Measurements from ENCODE around the gene SH2D3A.
"Not testable (repeated sequence)": the region's sequence is repeated elsewhere in the genome, so short reads cannot be mapped to it uniquely, and the experiment has no call there.

The SH2D3A gene

DNA sequence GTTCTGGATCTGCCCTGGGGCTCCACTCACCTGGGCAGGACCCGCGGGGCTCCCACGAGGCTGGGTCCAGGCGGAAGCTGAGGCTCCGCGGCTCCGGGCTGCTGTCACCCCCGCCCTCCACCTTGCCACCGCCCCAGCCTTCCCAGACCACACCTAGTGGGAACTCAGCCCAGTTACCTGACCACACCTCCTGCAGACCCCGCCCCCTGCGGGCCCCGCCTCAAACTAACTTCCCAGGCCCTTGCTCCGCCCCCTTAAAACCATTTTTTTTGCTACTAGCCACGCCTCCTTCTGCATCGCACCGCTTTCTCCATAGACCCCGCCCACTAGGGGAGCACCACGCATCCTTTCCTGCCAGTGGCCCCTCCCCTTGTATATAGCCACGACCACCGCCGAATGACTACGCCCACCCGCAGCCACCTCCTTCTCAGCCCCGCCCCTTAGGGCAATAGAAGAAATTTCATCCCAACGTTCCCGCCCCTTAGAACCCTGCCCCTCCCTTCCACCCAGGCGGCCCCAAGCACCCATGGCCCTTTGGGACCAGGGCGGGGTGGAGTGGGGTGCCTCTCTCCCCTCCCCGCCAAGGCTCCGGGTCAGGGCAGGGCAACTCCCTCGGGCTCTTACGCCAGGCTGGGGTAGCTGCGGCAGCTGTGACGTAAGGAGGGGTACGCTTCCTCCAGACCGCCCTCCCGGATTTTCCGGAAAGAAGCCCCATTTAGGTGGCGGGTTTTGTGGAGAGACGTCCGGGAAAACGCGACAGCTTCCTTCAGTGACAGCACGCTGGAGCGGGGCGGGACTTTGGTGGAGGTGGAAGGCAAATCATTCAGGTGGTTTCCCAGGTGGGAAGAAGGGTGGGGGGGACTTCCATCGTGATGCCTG is at the start of gene SH2D3A:
SH2D3A (minus strand) TSS at position 79 of the 879 bp plus-strand sequence. CDS start 3,687 bp downstream, outside the sequence.
- DNase-seq = peak; percentile 96

GRCh38 chr19:6813659-6814058 is 46.4 kb upstream of the SH2D3A start:
- DNase-seq = no peak

DNA sequence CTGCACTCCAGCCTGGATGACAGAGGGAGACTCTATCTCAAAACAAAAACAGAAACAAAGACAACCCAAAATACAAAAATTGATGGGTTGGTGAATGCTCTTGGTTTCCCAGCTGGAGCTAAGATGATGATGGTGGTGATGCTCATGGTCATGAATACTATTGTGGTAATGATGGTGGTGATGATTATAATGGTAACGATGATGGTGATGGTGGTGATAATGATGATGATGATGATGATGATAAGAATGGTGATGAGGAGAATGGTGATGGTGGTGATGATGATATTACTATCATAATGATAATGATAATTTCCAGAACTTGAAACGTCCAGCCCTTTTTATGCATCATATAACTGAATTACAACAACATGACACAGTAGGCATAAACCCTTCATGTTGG is 45.4 kb upstream of the SH2D3A start:
- no peak for DNase-seq

DNA sequence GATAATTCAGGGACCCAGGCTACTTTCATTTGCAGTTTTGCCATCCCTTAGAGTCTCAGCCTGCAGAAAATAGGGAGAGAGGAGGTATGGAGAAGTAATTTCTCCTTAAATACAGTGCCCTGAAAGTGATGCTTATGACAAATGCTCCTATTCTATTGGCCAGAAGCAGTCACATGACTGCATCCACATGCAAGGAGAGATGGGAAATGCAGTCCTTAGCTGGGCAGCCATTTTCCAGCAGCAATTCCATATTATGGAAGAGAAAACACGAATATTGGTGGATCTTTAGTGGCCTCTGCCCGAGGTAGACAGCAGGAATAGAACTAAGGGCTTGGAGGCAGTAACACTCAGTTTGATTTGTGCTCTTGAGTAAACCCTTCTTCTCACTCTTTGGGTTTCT is 44.7 kb upstream of the SH2D3A start:
- DNase-seq = no peak

DNA sequence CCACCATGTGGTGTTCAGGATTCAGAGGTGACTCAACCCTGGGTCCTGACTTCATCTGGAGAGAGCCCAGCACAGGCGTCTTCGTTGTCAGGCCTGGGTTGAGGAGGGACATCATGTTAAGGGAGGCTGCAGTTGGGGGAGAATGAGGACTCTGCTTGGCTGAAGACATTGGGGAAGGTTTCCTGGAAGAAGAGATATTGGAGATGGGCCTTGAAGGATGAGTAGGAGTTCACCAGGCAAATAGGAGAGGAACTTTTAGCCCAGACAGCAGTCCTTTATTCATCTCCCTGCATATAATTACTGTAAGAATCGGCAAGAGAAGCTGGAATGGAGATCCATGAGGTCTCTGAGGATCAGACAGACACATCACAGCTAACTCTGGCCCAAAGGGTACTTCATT is 44.1 kb upstream of the SH2D3A start:
- no peak for DNase-seq

DNA sequence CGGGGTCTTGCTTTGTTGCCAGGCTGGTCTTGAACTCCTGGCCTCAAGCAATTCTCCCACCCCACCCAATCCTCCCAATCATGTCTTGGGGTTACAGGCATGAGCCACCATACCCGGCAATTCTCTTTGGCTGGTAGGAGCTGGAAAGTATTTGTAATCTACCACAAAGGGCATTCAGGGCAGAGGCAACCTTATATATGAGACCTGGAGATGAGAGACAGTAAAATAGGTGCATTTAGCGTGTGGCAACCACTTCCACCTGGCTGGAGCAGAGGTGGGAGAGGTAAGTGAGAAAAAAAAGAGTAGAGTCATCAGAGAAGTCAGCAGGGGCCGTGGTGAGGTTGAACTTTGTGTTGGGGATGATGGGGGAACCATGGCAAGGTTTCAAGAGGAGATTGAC is 42.0 kb upstream of the SH2D3A start:
- DNase-seq = no peak

DNA sequence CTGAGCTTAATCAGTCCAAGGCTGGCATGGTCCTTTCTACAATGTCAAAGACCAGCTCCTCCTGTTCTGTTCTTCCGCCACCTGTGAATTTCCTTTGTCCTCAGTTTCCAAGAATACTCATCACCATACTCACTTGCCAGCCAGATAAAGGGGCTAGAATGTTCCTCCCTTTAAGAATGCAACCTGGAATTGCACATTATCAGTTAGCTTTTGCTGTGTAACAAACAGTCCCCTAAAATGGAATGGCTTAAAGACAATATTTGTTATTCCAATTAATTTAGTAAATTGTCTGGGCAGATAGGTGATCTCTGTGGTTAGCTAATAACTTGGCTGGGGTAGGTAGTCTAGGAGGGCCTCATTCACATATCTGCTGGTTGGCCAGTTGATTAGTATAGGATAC is 41.3 kb upstream of the SH2D3A start:
- DNase-seq = no peak

GRCh38 chr19:6807291-6807690 is 40.1 kb upstream of the SH2D3A start:
- no peak for DNase-seq

- no peak for DNase-seq
Measured at GRCh38 chr19:6806488-6806887, 39.3 kb upstream of the SH2D3A start.

GRCh38 chr19:6803036-6803404 is 35.8 kb upstream of the SH2D3A start:
- DNase-seq = no peak

DNA sequence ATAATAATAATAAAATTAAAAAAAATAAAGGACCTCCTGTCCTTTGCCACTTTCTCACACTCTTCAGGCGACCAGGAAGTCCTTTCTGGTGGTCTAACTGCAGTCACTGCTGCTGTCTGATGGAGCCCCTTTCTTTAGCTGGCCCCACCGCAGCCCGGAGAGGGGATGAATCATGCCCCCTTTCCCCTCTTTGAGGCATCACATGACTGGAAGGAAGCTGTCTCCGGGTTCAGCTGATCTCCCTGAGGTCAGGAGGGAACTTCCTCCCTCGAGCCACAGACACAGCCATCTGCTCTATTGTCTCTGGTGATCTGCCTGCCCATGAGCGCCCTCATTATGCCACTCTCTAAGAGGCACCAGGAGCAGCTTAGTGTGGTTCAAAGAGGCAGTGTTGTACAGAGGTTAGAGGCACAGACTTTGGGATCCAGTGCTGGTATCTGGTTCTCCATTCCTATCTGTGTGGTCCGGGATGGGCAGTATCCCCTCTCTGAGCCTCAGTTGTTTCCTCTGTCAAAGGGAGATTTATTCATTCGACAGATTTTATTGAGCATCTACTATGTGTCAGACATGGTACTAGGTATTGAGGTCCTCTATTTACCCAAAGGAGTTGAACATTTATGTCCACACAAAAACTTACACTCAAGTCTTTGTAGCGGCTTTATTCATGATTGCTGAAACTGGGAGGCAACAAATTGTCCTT is 35.3 kb upstream of the SH2D3A start:
- peak; percentile 80 for DNase-seq

GRCh38 chr19:6801485-6802086 is 34.4 kb upstream of the SH2D3A start:
- peak; percentile 84 for DNase-seq

DNA sequence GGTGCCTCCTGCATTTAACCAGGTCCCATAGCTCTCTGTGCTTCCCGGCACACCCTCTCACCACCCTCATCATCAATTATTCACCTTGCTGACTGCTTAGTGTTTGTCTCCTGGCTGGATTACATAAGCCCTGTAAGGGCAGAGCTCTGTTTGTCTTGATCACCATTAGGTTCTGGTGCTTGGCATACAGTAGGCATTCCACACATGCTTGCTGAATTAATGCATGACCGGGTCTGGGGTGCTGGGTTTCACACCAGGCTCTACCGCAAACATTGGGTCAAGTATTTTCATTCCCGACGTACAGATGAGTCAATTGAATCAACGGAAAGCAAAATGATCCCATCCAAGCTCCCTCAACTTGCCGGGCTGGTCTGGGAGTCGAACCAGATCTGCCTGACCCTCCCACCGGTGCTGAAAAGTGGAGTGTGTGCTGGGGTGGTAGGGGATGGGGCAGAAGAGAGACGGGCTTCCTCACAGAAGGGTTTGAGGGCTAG is 33.8 kb upstream of the SH2D3A start:
- DNase-seq = no peak

- not testable (repeated sequence) for DNase-seq
Measured at GRCh38 chr19:6800160-6800790, 33.0 kb upstream of the SH2D3A start.

- no peak for DNase-seq
Measured at GRCh38 chr19:6797646-6798045, 30.4 kb upstream of the SH2D3A start.

DNA sequence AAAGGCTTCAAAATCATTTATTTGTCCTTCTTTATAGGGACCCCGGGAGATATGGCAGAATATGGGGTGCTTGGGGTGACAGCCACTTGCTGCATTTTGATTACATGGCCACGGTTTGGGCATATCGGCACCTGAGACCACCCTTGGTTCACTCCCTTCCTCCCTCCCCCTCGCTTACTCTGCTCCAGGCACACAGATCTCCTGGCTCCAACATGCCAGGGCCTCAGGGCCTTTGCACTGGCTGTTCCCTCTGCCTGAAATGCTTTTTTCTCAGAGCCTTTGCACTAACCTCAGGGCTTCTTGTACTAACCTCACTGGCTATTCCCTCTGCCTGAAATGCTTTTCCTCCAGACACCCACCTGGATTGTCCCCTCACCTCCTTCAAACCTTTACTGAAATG is 29.0 kb upstream of the SH2D3A start:
- no peak for DNase-seq

- no peak for DNase-seq
Measured at GRCh38 chr19:6794686-6795431, 27.6 kb upstream of the SH2D3A start.

DNA sequence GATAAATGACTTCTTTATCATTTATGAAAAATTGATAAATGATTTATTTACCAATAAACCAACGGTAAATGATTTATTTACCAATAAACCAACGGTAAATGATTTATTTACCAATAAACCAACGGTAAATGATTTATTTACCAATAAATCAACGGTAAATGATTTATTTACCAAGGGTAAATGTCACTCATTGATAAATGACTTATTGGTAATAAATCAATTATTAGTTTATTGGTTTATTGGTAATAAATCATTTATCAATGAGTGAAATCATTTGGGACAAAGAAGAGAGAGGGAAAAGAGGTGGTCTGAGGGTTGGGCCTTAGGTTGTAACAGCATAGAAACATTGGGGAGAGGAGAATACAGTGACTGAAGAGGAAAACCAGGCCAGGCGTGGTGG is 26.7 kb upstream of the SH2D3A start:
- DNase-seq = no peak

DNA sequence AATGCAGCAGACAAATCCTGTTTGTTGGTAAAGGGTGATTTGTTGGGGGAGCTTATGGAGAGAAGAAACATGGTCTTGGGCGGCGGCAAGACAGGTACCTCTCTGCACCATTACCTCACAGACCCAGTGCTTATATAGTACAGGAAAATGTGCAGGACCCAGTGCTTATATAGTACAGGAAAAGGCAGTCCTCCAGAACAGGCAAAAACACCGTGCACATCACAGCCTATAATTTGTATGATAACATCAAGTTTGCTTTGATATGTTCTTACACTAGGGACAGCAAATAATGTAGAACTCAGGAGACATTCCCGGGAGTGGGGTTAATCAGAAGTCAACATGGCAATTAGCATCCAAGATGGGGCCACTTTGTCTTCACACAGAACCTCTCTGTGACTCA is 26.2 kb upstream of the SH2D3A start:
- no peak for DNase-seq

DNA sequence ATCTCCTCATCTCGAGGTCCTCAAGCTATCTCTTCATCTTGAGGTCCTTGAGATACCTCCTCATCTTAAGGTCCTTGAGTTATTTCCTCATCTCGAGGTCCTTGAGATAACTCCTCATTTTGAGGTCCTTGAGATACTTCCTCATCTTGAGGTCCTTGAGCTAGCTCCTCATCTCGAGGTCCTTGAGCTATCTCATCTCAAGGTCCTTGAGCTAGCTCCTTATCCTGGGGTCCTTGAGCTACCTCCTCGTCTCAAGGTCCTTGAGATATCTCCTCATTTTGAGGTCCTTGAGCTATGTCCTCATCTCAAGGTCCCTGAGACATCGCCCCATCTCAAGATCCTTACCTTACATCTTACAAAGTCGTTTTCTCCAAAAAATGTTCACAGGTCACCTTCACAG is 24.0 kb upstream of the SH2D3A start:
- no peak for DNase-seq

DNA sequence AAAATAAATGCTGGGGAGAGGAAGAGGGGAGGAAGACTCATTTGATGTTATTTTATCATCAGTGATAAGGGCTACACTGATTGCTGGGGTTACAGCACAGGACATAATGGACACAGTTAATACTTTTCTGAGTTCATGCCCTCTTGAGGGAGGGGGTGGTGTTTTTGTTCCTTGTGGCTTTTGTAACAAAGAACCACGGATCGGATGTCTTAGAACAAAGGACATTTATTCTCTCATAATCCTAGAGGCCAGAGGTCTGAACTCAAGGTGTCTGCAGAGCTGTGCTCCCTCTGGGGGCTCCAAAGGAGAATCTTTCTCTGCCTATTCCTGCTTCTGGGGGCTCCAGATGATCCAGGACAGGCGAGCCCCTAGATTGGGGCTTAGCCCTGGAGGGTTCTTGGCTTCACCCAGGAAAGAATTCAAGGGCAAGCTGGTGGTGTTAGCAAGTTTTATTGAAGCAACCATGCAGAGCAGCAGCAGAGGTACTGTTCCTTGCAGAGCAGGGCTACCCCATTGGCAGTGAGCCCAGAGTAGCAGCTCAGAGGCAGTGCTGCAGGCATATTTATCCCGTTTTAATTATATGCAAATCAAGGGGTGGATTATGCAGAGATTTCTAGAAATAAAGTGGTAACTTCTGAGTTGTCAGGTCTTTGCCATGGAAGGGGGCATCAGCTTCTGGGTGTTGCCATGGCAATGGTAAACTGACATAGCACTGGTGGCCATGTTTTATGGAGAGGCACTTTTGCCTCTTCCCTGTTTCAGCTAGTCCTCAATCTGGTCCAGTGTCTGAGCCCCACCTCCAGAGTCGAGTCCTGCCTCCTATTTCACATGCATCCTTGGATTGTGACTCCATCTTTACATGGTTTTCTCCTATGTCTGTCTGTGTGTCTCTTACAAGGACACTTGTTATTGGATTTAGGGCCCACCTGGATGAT is 23.2 kb upstream of the SH2D3A start:
- DNase-seq = no peak
